Suprapubic skin (tissue), 3 donors: ENCODE results near the gene PSENEN.

ENCODE experiments used
- EP300 ChIP-seq: sonication (generic); formaldehyde crosslinking; IDR thresholded peaks from one replicate; pipeline ENCODE4 v1.6.1; 2017; ENCODE audit warnings: antibody characterized with exemption
- POLR2A ChIP-seq, 2 donors: fragments of 450-650 bp; IDR thresholded peaks; one replicate each; pipeline ENCODE4 v1.6.1; 2017; ENCODE audit warnings: antibody characterized with exemption in 2 of 2, mild to moderate bottlenecking in 2 of 2, moderate library complexity in 2 of 2
- TF ChIP-seq, protein P1 (sequence below), 2 donors: fragments of 200-600 bp in 1 of 2; fragments of 450-650 bp in 1 of 2; sonication (generic) in 1 of 2; IDR thresholded peaks; one replicate each; pipeline ENCODE4 v1.5.1; 2016 to 2019; ENCODE audit warnings: antibody characterized with exemption in 2 of 2, mild to moderate bottlenecking in 1 of 2, moderate library complexity in 1 of 2

- TF ChIP-seq, protein P1, sequence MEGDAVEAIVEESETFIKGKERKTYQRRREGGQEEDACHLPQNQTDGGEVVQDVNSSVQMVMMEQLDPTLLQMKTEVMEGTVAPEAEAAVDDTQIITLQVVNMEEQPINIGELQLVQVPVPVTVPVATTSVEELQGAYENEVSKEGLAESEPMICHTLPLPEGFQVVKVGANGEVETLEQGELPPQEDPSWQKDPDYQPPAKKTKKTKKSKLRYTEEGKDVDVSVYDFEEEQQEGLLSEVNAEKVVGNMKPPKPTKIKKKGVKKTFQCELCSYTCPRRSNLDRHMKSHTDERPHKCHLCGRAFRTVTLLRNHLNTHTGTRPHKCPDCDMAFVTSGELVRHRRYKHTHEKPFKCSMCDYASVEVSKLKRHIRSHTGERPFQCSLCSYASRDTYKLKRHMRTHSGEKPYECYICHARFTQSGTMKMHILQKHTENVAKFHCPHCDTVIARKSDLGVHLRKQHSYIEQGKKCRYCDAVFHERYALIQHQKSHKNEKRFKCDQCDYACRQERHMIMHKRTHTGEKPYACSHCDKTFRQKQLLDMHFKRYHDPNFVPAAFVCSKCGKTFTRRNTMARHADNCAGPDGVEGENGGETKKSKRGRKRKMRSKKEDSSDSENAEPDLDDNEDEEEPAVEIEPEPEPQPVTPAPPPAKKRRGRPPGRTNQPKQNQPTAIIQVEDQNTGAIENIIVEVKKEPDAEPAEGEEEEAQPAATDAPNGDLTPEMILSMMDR (IDR thresholded peaks at IDR 0.05) = no peak
- TF ChIP-seq POLR2A (IDR thresholded peaks at IDR 0.05) = no peak
- TF ChIP-seq EP300 = no peak
These were observed 29.0 kb downstream of the PSENEN start for GRCh38 chr19:35774274-35775045.
